ENCODE data around the gene PCID2. TPM values are rescaled to one million over a fixed set of nuclear protein-coding genes. Genes with fewer than 3 reads are reported as not detected.

The PCID2 gene
- total RNA-seq, 1 experiment from 2014 or later = 83.8 TPM

DNA sequence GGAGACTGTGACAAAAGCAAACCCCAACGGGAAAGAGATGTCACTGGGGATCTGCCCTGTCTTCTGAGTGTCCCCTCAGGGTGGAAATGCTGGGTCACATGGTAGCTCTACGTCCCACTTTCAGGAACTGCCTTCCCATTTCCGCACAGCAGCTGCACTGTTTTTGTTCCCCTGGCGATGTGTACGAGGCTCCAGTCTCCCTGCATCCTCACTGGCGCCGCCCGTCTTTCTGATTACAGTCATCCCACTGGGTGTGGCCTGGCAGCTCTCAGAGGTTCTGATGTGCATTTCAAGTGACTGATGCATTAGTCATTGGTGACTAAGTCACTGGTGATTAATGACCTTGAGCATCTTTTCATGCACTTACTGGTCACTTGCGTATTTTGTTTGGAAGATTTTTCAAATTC lies 21.2 kb downstream of the PCID2 start:
- peak; percentile 100 for DNase-seq (ENCODE audit: low read depth)

DNA sequence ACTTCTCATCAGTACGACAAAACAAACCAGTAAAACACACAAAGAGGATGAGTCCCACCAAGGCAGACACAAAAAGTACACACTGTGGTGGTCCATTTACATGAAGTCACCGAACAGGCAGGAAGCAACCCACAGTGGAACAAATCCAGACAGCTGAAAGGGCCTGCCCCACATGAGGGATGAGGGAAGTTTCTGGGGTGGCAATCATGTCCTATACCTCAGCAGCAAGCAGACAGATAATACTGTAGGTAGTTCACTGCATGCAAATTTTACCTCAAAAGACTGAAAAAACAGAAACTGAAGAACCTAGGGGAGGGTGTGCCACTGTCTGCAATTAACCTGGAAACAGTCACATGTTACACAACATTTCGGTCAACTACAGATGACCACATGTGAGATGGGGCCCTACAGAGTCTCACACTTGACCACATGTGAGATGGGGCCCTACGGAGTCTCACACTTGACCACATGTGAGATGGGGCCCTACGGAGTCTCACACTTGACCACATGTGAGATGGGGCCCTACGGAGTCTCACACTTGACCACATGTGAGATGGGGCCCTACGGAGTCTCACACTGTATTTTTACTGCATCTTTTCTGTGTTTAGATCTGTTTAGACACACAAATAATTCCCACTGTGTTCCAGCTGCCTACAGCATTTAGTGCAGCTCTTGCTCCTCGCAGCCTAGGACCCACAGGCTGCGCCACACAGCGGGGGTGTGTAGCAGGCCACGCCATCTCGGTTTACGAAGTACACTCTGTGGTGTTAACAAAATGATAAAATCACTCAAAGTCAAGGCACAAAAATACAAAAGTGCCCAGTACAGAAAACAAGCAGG lies 22.2 kb downstream of the PCID2 start:
- no peak for DNase-seq (ENCODE audit: low read depth)

DNA sequence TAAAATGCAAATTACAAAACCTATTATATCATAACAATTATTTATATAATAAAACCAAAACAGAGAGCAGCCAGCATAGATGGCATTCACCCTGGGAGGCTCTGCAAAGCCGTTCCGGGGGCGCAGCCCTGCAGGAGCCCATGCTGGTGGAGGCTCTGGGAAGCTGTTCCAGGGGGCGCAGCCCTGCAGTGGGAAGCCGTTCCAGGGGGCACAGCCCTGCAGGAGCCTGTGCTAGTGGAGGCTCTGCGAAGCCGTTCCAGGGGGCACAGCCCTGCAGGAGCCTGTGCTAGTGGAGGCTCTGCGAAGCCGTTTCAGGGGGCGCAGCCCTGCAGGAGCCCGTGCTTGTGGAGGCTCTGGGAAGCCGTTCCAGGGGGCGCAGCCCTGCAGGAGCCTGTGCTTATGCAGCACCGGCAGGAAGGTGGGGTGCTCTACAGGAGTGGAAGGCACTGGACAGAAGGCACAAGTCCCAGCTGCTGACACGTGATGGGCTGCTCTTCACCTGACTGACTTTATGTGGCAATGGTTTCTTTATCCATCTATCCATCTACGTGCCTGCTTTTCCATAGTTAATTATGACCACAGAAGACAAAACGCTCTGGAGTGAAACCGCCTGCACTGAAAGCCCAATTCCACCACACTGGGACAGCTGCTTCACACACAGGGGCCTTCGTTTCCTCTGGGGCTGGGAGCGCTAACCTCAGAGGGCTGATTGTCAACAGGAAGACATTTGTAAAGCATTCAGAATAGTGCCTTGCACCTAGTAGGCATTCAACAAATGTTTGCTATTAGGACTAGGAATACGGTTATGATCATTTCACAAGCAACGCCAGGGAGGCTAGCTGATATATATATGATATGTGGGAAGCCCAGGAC lies 23.7 kb downstream of the PCID2 start:
- DNase-seq (ENCODE audit: low read depth) = no peak

DNA sequence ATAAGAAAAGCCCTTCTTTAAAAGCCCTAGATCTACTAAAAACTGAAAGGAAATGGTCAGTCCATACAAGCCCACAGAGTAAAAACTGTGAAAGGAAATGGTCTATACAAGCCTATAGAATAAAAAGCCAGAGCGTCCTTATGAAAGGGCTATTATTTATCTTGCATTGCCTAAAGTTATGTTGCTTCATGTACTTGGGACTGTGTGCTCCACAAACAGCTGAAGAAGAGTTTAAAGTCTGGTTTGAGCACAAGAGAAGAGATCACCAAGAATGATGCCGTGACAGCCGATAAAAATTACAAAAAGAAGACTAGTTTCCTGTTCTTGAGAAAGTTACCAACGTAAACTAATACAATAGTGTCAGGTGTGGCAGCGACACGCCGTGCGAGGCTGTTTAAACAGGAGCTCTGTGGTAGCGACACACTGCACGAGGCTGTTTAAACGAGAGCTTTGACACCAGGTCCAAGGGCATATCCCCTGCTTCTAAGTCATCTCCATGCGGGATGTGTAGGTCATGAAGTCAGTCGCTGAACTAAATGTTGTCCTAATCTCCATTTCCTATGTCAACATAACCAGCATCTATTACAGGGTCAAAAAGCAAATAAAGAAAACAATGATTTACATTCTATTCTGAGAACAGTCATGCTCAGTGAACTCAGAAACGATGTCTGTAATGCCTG lies 24.9 kb downstream of the PCID2 start:
- no peak for DNase-seq (ENCODE audit: low read depth)

DNA sequence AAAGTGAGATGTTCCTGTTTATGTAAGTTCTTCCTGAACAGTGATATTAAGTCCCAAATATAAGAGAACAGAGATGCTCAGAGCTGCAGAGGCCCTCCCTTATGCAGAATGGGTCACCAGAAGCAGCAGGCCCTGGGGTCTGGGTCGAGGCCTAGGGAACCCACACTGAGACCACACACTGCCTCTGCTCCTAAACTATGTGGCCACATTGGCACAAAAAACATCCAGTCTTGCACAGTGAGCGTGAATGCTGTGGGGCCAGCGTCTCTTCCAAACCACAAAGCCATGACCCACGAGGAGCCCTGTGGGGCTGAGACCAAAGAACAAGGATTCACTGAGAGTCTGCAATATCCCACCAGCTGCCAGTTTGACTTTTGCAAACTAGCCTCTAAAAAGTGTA lies 26.4 kb downstream of the PCID2 start:
- DNase-seq (ENCODE audit: low read depth) = peak; percentile 48

DNA sequence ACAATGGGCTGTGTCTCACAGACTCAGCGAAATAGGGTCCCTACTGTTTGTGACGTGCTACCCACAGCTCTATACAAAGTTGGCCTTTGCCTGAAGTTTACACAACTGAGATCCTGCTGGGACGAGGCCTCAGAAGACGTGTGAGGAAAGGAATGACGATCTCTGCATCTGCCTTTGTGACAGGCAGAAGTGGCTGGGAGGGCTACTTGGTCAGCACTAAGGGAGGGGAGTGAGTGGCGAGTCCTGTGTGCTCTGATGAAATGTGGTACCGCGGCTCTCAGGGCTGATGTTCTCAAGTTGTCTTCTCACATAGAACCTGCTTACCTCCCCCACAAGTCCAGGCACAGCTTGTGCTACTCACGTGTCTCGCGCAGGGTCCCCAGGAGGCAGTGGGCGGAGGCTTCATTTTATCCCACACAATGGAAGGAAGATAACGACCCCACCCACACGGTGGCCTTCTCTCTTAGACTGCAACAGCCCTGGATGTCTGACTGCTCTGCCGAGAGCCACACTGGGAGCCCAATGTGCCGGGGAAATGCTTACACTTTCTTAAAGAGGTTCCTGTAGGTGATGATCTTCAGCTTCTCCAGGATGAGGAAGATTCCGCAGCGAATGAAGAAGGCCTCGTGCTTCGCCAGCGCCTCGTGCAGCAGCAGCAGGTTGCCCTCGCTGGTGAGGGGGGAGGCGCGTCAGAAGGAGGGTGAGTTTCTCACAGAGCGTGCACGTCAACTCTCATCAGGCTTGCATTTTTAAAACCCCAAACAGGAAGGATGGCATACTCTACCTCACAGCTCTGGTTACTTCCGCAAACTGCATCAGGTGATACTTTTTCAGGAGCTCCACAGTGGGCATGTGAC lies 28.9 kb downstream of the PCID2 start:
- no peak for DNase-seq (ENCODE audit: low read depth)

DNA sequence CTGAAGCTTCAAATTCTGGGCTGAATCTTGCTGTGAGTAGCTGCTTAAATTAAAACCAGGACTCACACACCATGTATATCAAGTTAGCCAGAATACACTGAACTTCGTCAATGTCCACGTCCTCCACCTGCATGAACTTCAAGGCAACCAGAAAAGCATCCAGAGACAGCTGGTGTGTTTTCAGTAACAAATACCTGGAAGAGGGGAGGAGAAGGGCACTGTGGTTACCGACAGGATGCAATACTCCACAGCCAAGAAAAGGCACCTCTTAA lies 29.6 kb downstream of the PCID2 start:
- no peak for DNase-seq (ENCODE audit: low read depth)

DNA sequence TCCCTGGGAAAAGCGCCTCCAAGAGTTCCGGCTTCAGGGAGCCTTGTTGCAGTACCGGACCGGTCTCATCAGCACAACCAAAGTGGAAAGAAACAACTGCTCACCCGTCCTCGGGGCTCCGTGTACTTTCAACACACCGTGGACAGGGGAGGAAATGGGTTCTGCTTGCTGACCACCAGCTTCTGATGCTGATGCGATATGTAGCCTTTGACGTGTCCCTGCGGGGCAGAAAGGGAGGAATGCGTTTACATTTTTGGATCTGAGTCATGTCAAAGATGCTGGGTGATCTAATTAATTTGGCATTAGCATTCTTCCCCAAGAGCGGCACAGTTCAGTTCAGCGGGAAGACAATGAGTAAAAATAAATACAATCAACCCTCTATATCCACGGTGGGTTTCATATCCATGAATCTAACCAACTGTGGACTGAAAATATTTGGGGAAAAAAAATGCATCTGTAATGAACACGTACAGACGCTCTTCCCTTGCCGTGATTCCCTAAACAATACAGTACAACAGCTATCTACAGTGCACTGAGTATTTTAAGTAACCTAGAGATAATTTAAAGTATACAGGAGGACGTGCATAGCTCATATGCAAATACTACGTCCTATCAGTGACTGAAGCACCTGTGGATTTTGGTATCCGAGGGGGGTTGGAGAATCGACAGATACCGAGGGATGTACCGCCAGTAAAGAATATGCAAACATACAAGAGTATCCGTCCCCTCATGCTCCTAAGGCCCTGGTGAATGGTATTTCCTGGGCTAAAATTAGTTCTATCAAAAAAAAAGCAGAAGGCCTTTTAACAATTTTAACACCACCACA lies 30.2 kb downstream of the PCID2 start:
- peak; percentile 91 for DNase-seq (ENCODE audit: low read depth)

DNA sequence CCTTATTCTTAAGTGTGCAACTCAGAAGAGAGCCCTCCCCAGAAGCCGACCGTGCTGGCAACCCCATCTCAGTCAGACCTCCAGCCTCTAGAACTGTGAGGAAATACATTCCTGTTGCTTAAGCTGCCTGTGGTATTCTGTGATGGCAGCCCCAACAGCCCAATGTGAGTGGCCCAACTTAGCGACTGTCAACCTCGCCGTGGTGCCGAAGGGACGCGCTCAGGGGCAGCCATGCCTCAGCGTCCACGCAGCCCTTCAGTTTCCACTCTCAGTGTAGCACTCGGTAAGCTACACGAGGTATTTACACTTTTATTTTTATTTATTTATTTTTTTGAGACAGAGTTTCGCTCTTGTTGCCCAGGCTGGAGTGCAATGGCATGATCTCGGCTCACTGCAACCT lies 31.6 kb downstream of the PCID2 start:
- DNase-seq (ENCODE audit: low read depth) = no peak

DNA sequence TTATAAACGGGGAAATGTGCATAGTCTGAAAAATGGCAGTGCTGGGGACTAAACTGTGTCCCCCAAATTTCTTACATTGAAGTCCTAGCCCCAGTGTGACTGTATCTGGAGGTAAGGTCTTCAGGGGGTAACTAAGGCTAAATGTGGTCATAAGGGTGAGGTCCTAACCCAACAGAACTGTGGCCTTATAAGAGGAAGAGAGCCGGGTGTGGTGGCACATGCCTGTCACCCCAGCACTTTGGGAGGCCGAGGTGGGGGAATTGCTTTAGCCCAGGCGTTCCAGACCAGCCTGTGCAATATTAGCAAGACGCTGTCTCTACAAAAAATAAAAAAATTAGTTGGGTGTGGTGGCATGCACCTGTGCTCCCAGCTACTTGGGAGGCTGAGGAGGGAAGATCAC lies 32.2 kb downstream of the PCID2 start:
- DNase-seq (ENCODE audit: low read depth) = no peak

DNA sequence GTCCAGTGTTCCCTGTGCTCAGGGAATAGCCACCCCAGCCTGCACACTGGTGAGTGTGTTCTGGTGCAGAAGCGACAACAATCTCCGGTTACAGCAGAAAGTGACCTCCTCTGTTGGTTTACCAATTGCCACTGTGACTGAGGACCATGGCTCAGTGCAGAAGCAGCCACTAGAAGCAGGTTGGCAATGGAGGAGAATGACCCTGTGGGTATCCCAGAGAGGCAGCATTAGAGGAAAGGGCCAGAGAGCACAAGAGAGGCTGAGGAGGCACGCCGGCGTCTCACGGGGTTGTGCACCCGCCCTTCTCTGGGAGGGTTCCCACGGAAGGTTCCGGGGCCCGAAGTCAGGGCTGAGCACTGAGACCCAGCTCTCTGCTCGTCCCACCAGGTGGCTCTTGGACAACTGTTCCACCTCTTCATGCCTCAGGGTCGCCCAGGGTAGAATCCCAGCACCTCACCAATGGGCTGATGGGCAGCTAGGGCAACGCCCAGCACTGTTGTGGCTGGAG lies 36.0 kb downstream of the PCID2 start:
- DNase-seq (ENCODE audit: low read depth) = no peak

DNA sequence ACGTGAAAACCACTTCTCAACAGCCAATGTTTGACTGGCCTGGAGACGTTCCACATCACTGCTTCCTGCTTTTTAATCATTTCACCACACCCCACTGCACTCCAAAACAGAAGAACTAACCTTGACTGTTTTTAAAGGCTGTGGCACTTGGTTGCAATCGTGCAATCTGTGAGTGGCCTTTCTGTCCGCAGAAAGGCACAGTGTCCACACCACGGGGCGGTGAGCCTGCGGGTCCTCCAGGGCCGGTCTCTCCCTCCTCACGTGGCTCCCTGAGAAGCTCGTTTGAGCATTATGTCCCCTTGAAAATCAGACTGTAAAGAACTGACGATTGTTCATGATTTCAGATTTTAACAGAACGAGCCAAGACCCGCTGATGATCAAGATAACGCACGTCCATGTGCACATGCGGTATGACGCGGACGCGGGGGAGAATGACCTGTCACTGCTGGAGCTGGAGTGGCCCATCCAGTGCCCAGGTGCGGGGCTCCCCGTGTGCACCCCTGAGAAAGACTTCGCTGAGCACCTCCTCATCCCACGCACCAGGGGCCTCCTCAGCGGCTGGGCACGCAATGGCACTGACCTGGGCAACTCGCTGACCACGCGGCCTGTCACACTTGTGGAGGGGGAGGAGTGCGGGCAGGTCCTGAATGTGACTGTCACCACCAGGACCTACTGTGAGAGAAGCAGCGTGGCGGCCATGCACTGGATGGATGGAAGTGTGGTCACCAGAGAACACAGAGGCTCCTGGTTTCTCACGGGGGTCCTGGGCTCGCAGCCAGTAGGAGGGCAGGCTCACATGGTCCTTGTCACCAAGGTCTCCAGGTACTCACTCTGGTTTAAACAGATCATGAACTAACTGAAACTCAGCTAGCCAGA lies 37.0 kb downstream of the PCID2 start:
- no peak for DNase-seq (ENCODE audit: low read depth)

DNA sequence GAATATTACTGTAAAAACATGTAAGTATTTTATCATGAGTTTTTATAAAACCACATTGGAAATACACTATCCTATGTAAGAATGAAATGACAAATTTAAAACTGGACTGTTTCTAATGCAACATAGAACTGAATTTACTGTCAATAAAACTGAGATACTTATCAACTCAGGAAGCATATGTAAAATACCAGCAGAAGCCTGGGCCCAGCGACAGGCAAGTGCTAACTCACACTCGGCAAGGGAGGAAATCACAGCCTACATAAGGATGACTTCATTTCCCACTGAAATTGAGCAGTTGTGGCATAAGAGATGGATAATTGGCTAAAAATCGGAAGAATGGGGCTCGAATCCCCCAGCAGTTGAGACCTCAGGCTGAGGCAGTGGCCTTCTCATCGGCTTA lies 38.0 kb downstream of the PCID2 start:
- no peak for DNase-seq (ENCODE audit: low read depth)

DNA sequence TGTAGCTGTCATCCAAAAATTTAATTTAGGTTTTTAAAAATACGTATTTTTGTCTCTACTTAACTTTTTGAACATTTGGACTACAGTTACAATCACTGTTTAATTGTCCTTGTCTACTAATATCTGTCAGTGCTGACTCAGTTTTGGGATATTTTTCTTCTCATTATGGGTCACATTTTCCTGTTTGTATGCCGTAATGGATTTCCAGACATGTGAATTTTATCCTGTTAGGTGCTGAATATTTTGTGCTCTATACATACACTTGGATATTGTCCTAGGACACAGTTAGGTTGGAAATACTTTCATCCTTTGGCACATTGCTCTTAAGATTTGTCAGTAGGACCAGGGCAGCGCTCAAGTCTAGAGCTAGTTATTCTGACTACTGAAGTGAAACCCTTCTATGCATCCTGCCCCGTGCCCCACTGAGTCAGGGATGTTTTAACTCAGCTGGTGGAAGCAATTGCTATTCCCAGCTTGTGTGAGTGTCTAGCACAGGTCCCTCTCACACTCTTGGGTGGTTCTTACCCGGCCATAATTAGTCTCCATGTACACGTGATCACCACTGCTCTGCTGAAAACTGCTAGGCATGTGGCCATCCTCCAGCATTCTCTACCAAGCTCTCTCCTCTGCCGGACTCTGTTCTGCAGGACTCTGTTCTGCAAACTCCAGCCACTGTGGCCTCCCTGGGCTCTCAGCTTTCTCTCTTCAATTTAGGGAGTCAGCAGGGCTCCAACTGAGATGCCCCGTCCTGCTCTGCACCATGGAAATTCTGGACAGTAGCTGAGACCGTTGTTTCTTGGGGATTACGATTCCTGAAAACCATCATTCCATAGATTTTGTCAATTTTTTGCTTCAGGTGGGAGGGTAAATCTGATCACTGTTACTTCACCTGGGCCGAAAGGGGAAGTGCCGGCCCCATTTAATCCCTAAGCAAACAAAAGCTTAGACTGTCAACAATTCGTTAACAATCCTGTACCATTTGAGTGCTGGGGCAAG lies 38.9 kb downstream of the PCID2 start:
- no peak for DNase-seq (ENCODE audit: low read depth)

DNA sequence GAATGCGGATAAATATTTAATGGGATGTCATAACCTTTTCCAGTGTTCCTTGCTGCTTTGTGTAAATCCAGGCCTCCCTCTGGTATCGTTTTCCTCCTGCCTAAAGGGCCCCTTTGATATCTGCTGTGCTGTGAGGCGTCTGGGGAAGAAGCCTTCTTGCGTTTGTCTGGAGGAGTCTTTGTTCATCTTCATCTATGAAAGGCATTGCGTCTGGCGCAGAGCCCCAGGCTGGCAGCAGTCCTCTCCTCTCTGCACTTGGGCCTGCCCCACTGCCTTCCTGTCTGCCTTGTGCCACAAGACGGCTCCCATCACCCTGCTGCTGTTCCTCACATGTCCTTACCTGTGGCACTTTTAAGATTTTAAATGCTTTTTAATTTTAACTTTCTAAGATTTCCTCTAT lies 40.3 kb downstream of the PCID2 start:
- DNase-seq (ENCODE audit: low read depth) = no peak

DNA sequence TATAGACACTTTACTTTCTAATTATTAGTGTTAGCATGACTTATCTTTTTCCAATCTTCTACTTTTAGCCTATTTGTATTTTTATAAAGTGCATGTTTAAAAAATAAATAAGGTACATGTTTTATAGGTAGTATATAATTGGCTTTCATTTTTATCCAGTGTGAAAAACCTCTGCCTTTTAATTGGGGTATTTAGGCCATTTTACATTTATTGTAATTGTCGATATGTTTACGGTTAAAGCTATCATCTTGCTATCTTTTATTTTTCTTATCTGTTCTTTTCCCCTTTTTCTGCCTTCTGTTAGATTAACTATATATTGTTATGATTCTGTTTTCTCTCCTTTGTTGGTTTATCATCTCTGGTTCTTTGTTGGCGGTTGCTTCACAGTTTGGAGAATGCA lies 40.9 kb downstream of the PCID2 start:
- DNase-seq (ENCODE audit: low read depth) = no peak

DNA sequence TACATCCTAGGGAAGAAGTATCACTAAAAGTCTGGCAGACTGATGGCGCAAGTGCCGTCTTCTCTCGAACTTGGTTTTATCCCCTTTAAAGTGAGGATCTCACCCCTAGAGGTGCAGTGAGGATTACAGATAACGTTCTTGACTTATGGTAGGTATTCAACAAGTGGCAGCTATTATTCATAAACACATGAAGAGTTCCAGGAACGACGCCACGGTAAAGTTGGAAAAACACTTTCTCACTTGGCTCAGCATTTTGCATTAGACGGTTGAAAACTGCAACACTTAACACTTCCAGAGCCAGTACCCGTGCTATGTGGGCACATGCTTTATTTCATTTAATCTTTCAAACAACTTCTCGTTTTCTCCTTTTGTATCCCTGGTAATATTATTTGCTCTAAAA lies 41.3 kb downstream of the PCID2 start:
- DNase-seq (ENCODE audit: low read depth) = no peak

DNA sequence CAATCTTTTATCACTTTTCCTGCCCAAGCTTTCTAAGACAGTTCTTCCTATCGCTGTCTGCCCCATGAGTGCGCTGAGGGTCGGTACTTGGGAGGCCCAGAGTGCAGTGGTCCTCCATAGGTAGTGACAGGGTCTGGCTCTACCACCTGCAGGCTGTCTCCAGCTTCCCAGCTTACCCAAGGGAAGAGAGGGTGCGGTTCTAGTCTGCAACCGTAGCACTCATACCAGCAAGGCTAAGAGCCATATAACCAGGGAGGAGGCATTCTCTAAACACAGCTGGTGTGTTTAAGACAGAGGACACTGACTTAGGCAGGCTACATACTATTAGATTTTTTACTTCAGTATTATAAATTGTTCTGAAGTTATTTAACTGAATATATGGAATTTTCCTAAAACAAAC lies 41.8 kb downstream of the PCID2 start:
- no peak for DNase-seq (ENCODE audit: low read depth)

Measured in LHCN-M2 (cell line).